ENCODE measurements around the gene ITPA.
A peak's percentile ranks its signal among the peaks of the same experiment; 100 is the strongest.

ITPA gene

DNA sequence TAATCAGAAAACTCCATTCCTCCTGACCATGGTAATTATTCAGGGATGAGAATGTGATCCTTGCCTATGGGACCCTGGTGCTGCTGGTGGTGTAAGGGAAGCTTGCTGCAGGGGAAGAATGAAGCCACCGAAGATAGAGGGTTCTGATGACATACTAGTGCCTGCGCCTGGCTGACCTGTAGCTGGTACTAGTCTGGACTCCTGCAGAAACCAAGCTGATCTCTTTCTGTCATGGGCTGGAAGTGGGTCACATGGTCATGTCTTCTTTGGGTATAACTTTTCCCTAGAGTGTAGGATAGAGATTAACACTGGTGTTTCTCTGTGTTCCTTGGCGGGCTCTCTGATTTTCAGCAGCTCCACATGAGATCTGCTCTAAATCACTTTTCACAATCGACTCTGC lies 38.3 kb downstream of the ITPA start:
- no peak for DNase-seq

GRCh38 chr20:3248167-3248992 lies 39.1 kb downstream of the ITPA start:
- peak; percentile 62 for DNase-seq

GRCh38 chr20:3248993-3249347 lies 39.7 kb downstream of the ITPA start:
- DNase-seq, result no peak

- no peak for DNase-seq
Measured at GRCh38 chr20:3250091-3250504, 40.8 kb downstream of the ITPA start.

DNA sequence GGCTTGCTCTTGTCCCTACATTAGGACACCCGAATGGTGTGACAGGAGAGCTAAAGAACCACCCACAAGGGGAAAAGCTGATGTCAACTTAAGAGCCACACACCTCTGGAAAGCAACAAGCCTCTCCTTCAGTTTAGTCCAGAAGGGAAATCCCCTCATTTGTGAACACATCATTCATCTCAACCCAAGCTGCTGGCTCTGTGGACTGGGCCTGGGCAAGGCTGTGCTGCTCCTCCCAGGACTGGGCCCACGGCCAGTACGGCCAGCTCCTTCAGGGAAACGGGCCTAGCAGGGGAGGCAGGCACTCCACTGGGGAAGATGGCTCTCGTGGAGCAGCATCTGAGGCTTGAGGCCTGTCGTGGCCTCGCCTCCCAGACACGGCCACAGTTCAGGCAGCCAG lies 42.5 kb downstream of the ITPA start:
- no peak for DNase-seq

DNA sequence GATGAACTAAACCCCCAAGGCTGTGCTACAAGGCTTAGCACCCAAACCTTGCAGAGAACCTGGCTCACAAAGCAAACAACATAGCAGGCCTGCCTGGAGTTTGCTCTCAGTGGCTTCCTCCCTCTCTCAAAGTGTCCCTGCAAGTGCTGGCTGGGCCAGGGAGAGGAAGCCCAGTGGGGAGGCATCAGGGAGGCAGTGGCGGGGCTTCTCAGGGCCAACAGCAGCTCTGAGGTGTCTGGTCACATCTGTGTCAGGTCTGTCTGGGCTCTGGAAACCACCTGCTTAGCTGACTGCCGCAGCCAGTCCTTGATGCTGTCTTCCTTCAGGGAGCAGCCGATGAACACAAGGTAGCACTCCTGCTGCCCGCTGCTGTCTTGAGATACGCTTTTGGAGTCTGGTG lies 46.4 kb downstream of the ITPA start:
- no peak for DNase-seq

GRCh38 chr20:3258429-3258828 lies 49.1 kb downstream of the ITPA start:
- DNase-seq, result no peak

DNA sequence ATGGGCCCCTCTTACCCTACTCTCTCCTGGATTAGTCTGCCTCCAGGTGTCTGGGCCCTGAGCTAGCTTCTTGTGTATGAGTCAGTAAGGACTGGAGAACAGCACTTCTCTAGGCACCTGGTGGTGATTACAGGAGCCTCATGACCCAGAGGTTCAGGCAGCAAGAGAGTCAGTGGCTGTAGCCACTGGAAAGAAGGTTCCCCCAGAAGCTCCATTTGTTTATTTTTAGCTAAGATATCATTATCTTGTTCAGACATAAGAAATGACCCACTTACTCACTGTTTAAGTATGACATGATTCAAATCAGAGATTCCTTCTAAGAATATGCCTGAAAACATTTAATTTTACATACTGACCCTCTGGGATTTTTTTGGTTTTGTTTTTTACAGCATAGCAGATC lies 53.3 kb downstream of the ITPA start:
- DNase-seq, result no peak

DNA sequence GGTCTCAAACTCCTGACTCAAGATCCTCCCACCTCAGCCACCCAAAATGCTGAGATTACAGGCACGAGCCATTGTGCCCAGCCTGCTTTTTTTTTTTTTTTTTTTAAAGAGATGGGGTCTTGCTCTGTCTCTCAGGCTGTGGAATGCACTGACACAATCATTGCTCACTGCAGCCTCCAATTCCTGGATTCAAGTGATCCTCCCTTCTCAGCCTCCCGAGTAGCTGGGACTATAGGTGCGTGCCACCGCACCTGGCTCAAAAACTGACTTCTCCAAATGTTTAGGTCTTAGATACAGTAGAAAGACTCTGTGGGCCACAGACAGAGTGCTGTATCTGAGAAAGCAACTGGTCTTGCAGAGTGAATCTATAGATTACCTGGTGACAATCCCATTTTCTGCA lies 60.8 kb downstream of the ITPA start:
- DNase-seq, result no peak

DNA sequence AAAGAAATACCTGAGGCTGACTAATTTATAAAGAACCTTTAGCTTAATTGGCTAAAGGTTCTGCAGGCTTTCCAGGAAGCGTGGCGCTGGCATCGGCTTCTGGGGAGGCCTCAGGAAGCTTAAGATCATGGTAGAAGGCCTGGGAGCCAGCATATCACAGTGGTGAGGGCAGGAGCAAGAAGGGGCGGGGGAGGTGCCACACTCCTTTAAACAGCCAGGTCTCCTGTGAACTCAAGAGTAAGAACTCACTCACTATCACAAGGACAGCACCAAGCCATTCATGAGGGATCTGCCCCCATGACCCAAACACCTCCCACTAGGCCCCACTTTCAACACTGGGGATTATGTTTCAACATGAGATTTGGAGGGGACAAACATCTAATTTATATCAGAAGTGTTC lies 64.1 kb downstream of the ITPA start:
- no peak for DNase-seq
